HG03520 (cell line): Measurements from ENCODE around the gene SEMA4D.

Source experiments
- ATAC-seq: cut with Tn5 transposase; IDR thresholded peaks from one replicate; pipeline ENCODE4 v1.9.1; 2021; ENCODE audit warnings: mild to moderate bottlenecking, moderate library complexity; ENCODE audit not compliant: unreplicated experiment

The SEMA4D gene

DNA sequence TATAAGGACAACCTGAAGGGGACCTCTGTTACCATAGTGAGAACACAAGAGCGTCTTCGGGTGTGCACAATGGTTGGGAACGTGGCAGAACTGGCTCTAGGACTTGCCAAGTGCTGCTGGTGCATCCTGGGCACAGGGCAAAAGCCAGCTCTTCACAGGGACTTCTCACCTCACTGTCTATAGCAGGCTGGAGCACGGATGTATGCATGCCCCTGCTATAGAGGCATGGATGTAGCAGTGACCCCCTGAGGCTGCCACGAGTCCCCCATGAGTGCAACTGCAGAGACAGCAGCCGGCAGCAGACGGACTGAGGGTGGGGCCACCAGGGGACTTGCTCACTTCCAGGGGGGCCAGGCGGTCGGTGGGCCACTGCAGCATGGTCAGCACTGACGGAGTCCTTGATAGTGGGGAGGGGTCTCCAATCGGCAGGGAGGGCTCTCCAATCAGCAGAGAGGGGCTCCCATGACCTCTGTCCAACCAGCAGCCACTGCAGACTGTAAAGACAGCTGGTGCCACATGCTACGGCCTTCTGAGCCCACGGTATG, 64.9 kb downstream of the SEMA4D start:
- ATAC-seq, result no peak

DNA sequence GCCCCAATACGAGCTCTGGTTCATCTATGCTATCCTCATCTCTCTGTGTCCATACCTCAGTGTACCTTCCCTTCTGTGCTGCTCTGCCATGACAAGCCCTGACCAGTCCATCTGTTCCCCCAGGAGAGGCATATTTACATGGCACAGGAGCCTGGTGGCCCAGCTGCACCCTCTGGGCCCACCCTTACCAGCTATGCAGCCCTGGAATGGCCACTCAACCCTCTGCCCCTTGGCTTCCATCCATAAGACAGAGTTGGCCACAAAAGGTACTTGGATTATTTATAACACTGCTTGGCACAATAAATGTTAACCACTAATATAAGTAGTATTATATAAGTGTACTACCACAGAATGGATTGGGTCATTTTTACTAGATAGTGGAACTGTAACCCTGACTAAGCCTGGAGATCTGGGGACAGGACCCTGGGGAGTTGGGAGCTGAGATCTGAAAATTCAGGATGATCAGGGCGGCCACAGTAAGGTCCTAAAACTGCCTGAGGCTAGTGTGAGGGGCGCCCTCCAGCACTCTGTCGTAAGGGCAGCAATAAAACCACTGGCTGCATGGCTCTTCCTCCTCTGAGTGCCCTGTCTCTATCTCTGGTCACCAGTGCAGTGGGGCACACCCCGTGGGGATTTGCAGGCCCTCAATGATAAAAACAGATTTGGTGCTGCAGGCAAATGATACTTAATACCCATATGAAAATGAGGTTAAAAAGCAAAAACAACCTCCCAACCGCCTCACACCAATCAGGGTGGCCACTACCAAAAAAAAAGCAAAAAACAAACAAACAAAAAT, 65.8 kb downstream of the SEMA4D start:
- ATAC-seq, result no peak

DNA sequence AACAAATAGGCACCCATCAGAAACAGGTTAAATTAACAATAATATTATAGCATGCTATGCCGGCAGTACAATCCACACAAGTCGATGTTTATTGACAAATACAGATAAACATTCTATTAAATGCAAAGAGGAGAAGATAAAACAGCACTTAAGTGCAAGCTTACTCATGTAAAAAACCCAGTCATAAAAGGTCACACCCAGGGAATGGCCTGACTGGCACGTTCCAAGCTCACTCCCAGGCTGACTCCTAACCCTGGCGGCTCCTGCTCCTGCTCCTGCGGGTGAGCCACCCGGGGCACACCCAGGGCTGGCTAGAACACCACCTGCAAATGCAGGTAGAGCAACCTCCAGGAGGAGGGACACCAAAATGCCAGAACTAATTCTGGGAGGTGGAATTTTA, 66.9 kb downstream of the SEMA4D start:
- ATAC-seq, result no peak

DNA sequence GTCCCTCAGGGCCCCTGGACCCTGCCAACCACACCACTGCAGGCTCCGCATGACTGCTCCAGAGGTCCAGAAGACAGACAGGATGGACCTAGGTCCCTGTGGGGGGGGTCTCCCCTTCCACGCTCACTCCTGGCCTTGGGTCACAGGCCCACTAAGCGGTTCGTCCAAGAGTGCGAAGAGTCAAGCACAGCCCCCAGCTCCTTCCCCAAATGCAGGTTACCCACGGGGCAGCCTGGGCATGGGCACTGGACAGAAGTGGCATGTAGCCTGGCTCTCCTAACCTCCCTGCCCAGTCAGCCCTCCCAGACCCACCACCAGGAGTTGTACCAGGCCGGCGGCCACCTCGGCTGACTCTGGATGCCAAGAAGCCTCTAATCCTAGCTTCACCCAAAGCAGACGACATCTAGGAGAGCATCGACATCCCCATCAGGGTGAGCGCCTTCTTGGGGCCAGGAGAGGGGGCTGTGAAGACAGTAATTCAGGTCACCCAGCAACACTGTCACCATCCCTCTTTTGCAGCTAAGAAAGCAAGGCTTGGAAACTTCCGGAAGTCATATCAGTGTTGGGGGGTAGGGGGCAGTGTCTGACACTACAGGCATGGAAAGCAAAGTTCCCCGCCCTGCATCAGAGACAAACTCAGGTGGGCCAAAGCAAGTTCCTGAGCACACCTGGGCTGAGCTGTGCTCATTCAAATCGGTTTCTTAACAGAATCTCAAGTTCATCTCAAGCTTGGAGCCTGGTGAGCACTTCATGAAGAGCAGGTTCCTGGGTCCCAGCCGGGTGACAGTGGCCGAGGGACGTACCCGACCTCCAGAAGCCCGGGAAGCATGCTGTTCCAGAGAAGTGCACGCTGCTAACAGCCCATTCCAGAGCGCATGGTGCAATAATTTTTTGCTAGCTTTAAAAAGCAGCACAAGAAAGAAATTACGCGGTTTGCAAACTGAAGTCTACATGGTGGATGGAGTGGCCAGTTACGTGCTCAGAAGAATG, 68.7 kb downstream of the SEMA4D start:
- no peak for ATAC-seq

DNA sequence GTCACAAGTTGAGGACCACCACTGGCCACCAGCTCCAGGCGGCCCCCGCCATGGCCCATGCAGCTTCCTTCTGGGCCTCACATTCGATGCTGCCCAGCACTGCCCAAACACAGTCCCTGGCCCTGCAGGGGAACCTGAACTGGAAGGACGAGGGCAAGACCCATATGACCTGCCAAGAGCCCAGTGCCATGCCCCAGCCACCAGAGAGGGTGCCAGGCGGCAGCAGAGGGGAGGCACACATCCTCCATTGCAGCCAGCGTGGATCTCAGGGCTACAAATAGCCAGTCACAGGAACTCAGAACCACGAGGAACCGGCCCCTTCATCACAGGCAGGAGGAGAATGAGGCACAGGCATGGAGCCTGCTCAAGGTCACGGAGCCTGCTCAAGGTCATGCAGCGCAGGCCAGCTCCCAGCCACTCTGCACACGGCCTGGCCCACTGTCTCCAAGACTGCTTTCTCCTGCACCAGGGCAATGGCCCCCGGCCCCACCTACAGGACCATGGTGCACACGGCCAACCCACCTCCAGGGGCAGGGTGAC, 69.6 kb downstream of the SEMA4D start:
- no peak for ATAC-seq

DNA sequence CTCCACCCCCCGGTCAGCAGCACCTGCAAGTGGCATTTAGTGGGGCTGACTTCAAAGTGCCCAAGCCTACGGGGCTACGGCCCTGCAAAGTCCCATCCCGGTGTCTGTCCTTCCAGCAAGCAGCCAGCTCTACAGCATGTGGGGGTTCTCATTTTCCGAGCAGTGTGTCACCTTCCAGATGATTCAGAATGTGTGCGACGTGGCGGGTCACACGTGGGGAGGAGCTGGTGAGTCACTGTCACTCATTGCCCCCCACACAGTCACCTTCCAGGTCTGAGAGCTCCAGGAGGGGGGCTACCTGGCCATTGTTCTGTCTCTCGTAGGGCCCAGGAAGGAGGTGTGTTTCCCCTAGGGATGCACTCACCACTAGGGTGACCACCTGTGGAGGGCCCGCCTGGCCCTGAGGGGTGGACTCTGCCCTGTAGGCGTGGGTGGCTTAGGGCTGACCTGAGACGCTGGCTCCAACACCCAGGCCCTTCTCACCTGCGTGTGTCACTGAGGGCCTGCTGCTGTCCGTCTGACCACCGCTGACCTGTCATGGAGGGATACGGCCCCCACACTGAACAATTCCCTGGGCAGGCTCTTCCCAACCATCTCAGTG, 70.2 kb downstream of the SEMA4D start:
- no peak for ATAC-seq

DNA sequence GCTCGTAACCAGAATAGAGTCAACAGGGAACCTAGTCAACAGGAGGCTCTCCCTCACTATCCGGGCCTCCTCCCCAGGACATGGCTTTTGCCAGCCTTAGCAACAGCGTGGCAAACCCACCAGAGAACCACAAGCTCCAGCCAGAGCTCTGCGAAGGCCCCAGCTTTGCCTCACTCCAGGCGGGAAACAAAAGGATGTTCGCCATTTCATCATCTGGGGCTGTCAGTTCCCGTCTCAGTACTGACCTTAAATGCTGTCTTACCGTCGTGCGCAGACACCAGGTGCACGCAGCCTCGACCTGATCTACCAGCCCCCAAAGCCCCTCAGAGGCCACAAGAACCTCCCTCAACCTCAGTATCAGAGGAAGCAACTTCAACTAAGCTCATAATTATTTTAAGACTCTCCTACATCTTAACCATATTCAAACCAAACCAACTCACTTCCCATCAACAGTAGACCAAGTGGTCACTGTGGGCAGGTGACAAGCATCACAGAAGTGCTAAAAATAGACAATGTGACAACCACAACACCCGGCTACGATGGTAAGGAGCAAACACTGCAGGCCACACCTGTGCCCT, 71.4 kb downstream of the SEMA4D start:
- peak; percentile 67 for ATAC-seq

DNA sequence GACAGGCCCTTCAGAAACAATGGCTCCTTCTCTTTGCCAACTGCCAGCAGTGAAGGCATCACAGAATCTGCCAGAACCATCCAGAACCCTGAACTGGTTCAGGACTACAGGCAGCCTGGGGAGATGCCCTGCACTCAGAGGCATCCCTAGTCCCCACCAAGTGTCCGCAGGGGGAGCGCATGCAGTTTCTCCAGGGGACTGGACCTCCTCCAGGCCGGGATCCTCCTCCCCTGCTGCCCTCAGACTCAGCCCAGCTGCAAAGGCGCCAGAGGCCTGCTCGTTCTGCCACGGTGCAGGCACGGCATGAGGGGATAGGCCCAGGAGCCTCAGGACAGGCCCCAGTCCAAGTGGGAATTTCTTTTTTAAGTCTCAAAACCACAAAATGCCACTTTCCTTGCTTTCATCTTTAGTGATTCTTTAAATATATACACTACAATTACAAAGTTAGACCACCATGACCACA, 72.0 kb downstream of the SEMA4D start:
- ATAC-seq, result peak; percentile 7

DNA sequence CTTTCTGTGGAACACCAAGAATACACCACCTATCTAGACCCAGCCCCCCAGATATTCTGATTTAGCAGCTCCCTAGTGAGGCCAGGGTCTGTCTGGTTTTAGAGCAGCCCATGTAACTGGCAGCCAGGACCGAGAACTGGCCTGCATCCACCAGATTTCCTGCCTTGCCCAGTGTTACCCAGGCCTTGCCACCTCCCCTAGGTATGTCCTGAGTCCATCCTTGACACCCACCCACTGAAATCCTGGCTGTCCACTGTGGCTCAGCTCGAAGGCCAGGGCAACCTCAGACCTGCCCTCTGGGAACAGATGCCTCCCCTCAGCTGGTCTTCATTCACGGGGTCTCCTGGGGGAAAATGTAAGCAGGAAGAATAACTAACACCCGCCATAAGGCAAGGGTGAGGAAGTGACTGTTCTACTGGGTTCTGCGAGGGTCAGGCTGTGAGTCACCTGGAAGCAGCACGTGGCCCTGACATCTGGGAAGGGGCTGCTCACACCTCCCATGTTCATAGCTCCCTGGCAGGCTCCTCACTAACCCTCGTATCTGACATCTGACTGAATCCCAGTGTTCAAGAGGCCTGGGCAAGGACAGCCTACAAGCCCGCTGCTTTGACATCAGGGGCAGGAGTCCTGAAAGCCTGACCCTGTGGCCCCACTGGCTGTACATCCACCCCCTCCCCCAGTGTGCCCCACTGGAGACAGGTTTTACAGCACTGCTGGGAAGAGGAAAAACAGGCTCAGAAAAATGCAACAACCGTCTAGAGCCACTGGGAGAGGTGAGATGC, 72.7 kb downstream of the SEMA4D start:
- no peak for ATAC-seq

DNA sequence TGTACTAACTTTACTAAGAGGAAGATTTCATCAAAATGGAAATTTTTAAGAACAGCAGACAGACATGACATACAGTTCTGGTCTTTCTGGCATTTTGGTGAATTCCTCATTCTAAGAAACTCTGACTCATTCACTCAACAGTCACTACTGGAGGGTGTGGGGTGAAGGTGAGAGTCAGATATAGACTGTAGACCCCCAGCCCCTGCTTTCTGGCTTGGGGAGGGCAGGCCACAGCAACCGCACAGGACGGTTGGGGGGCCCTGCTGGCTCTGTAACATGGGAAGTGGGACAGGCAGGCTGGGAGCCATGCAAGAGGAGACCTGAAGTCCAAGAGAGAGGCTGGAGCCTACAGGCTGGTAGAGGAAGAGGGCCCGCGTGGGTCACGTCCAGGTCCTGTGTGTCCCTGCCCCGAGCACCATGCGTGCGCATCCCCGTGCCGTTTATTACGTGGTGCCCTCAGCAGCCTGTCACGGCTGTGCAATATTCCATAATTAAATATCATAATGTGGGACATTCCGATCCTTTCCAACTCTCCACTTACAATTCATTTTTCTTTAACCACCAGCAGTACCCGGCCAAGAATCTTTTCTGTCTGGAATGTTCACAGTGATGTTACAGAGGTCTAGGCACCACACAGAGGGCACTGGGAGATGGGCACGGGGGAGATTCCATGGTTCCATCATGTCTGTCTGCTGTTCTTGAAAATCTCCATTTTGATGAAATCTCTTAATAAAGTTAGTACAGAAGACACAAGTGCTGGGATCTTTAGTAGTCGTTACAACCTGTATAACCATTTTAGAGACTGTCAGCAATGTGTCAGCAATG, 75.5 kb downstream of the SEMA4D start:
- ATAC-seq, result no peak

DNA sequence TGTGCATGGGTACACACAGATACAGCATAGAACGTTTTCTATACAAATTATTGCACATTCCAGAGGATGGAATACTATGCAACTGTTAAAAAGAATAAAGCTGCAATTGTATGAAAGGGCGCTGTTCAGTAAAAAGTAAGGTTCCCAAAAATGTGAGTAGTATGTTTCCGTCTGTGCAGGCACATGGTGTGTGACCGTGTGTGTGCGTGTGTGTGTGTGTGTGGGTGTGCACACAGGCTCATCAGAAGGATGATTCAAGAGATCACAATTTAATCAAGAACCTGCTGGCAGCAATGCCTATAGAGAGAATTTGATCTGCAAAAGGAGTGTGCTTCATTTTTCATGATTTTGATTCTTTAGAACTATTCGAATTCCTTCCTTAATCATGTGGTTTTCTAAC, 76.3 kb downstream of the SEMA4D start:
- no peak for ATAC-seq

DNA sequence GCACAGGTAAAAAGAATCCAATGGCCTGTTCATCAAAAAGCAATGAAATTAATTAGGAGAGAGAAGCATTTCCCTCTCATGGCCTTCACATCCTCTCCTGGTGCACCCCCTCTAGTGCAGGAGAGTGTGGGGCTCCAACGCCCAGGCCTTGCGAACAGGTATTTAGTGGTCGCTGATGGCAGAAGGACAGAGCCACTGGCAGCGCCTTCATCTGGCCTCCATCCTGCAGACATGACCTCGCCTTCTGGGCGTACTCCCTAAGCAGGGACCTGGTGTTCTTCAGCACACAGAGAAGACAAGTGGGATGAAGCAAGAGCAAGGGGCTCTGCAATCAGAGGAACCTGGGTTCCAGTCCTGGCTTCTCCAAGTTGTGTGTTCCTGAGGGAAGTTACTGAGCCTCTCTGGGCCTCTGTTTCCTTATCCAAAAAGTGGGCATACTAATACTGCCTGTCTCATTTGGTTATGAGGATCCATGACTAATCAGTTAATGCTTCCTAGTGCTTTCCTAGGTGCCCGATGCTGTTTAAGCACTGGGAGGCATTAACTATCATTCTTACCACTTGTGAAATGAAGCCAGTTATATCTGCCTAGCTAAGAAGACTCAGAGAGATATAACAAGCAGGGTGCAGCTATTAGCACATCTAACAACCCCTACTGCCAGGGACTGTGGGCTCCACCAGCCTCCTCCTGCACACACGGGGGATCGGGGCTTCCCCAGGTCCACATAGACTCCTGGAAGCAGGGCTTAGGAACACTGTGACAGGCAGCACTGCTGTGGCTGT, 77.3 kb downstream of the SEMA4D start:
- no peak for ATAC-seq

DNA sequence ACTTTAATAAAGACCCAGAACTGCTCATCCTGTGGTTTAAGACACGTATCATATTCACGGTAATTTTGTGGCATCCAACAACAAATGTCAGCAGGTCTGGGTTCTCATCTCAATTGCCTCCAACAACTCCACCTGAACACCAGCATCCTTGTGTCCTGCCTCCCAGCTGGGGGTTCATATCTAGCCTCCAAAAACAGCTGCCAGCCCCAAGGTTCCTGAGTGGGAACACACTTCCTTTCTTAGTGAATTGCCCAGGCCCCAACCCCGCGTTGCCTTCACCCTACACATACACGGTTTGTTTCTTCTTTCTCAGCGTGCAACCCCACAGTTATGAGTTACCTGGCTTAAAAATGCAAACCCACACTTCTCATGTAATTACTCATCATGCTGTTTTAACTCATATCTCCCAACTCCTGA, 77.9 kb downstream of the SEMA4D start:
- no peak for ATAC-seq

DNA sequence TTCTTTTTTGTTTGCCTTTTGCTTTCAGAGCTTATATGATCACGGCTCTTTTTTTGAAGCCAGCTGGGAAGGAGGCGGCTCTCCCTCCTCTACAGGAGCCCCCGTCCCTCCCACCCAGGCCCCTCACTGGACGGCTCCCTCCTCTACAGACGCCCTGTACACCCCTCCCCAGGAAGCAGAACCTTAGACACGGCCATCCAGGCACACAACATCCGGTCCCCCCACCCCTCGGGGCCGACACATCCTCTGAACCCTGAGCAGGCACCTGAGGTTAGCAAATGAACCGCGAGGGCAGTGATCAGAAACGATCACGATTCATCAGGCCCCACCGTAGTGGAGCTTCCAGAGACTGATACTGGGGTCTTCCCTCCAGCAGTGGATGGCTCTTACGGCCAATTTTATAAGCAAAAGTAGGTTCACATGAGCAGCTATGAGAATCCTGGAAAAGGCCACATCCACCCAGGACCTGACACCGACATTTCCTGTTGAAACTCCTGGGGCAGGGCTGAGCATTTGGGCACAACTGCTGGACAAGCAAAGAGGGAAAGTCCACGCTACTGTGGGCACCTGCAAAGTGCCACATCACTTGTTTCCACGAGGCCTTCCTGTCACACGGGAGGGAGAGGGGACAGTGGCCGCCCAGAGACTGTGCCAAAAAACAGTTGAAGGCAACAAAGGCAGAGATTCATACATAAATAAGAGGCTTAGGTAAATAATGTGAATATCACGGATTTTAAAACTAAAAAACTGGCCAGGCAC, 78.9 kb downstream of the SEMA4D start:
- peak; percentile 60 for ATAC-seq

DNA sequence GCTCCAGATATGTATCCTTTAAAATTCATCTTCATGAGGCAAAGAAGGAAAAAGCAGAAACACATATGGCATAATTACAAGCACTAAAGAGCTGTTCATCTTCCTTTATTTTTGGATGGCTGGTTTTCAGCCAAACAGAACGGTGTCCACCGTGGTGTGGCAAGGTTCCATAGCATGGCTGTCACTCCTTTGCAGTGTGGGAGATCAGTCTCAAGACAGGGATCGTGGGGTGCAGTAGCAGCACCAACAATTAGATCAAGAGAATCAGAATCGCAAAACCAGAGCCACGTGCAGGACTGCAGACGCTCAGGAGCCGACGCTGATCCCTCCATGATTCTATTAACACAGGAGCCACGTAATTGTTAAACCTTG, 79.5 kb downstream of the SEMA4D start:
- no peak for ATAC-seq

DNA sequence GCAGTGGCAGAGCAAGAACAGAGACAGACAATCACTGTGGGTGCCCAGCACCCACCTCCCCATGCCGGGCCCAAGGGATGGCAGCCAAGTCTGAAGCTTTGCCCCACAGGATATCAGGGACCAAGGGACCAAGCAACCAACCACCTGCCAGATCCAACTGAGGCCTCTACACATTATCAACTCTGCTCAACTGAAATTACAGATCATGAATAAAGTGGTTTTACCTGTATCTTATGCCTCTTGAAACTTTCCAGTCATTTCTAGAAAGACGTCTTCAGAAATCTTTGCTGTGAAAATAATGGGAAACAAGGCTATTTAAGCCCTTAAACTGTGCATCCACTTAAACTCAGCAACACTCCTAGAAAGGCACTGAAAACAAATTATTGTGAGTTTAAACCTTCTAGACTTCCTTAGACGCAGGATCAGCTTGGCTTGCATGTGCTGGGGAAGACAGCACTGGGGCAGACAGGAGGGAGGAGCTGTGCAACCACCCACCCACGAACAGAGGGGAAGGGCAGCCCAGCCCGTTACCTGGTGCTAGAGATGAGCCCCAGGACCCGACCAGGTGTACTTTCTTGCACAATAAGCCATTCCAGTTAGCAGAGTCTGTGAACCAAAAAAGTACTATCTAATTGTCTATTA, 80.0 kb downstream of the SEMA4D start:
- no peak for ATAC-seq
